SU-DHL-6 (cell line): Measurements from ENCODE around the gene PYDC1.

ENCODE experiments used
- EZH2phosphoT487 ChIP-seq: fragments of 200-600 bp; sonication (generic), shearing (Covaris generic); conservative IDR thresholded peaks from 2 replicates; pipeline ENCODE4 v1.6.1; 2018; ENCODE audit warnings: mild to moderate bottlenecking, antibody characterized with exemption, low read length, moderate library complexity, mixed read lengths
- TF ChIP-seq, protein P1 (sequence below): fragments of 200-600 bp; sonication (generic); IDR thresholded peaks from one replicate; pipeline ENCODE4 v1.5.1; 2017; ENCODE audit warnings: antibody characterized with exemption, mild to moderate bottlenecking, low read length, moderate library complexity; ENCODE audit not compliant: insufficient read depth, poor library complexity, severe bottlenecking

GRCh38 chr16:31225193-31225592 lies 8.3 kb upstream of the PYDC1 start:
- TF ChIP-seq, protein P1, sequence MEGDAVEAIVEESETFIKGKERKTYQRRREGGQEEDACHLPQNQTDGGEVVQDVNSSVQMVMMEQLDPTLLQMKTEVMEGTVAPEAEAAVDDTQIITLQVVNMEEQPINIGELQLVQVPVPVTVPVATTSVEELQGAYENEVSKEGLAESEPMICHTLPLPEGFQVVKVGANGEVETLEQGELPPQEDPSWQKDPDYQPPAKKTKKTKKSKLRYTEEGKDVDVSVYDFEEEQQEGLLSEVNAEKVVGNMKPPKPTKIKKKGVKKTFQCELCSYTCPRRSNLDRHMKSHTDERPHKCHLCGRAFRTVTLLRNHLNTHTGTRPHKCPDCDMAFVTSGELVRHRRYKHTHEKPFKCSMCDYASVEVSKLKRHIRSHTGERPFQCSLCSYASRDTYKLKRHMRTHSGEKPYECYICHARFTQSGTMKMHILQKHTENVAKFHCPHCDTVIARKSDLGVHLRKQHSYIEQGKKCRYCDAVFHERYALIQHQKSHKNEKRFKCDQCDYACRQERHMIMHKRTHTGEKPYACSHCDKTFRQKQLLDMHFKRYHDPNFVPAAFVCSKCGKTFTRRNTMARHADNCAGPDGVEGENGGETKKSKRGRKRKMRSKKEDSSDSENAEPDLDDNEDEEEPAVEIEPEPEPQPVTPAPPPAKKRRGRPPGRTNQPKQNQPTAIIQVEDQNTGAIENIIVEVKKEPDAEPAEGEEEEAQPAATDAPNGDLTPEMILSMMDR = no peak
- TF ChIP-seq EZH2phosphoT487 = no peak
